GM11168 (cell line): ENCODE results near the gene ITIH5.
"Not testable (repeated sequence)": the region's sequence is repeated elsewhere in the genome, so short reads cannot be mapped to it uniquely, and the experiment has no call there.

Source experiments
- in situ Hi-C: fragments of 300-500 bp; cut with MboI; formaldehyde crosslinking; loops from one replicate; pipeline ENCODE4 v1.12.0; 2022; ENCODE audit warnings: low sequenced_read_pairs; ENCODE audit not compliant: unreplicated experiment

ITIH5 gene

DNA sequence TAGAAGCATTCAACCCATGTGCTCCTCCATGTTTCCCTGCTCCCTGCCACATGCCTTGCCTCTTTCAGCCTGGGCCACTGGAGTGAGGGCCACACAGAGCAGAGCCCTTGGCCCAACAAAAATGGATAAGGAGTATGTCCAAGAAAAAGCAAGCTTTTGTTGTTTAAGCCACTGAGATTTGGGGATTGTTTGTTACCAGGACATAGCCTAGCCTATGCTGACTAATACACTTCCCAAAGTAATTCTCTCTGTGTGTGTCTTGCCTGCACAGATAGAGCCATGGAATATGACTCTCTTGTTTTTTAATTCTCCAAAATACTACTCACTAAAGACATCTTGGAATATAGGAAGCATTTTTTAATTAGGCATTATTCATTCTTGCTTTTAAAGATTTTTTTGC, 22.8 kb upstream of the ITIH5 start:
- in situ Hi-C loops: loop anchor here (10.0 kb wide), 1 partner anchor 165 kb away; no protein-coding TSS in a partner anchor

DNA sequence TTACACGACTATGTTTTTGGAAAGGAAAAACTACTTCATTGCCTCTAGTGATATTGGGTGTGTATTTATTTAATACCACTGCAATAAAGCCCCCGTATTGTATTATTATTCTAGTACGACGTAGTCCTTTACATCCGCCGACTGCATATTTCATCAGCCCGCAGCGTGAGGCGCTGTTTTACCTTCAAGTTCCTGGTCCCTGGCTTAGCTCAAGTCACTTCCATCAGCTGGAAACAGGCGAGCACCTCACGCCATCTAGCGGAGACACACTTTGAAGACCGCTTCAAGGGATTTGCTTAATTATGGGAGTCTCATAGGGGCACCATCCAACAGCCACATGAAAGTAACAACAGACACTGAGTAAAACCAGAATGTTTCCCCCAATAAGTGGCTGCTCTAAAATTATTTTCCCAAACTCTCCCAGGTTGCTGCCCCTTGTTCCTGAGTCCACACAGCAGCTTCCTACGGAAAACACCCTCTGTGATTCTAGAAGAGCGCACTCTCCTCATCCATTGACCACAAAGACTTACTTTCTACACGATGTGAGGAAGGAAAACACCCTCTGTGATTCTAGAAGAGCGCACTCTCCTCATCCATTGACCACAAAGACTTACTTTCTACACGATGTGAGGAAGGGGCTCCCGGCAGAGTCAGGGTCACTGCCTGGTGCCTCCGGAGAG, 20.6 kb upstream of the ITIH5 start:
- in situ Hi-C loops: loop anchor here (10.0 kb wide), 1 partner anchor 163 kb away; no protein-coding TSS in a partner anchor

DNA sequence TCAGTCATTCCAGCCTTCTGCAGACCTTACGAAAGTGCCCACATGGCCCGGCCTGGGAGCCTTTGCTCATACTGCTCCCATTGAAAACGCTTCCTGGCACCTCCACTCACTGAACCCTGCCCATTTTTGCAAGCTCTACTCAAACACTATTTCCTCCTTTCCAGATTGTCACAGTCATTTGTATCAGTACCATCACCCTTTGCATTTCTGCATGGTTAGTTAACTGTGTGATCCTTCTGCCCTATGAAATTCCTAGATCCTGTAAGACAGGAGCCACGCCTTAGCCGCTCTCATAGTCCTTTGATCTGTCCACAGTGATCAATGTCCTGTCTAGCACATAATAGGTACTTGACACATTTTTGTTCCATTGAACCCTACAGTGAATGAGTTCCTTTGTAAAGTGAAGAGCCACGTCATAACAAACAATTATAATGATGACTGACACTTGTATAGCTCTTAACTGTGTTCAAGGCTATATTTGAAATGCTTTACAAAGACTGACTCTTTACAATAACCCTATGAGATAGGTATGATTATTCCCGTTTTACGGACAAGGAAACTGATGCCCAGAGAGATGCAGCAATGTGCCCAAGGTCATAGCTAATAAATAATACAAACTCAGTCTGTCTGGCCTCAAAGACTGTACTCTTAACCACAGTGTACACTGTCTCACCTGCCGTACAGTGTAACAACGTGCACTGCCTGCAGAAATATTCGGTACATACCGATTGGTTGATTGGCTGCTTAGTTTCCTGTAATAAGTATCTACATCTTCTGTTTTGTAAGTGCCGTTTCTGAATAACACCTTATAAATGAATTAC, 19.8 kb upstream of the ITIH5 start:
- in situ Hi-C loops: loop anchor here (10.0 kb wide), 1 partner anchor 162 kb away; no protein-coding TSS in a partner anchor

DNA sequence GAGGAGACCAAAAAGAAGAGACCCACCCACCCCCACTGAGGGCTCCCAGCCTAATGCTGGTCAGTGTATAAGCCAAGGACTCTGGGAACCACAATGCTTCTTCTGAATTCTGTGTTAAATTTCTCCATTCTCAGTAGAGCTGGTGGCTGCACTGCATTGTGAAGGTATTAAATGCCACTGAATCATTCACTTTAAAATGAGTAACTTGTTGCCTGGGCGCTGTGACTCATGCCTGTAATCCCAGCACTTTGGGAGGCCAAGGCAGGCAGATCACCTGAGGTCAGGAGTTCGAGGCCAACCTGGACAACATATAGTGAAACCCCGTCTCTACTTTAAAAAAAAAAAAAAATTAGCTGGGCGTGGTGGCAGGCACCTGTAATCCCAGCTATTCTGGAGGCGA, 13.3 kb upstream of the ITIH5 start:
- in situ Hi-C loops: loop anchor here (10.0 kb wide), 1 partner anchor 155 kb away; no protein-coding TSS in a partner anchor

DNA sequence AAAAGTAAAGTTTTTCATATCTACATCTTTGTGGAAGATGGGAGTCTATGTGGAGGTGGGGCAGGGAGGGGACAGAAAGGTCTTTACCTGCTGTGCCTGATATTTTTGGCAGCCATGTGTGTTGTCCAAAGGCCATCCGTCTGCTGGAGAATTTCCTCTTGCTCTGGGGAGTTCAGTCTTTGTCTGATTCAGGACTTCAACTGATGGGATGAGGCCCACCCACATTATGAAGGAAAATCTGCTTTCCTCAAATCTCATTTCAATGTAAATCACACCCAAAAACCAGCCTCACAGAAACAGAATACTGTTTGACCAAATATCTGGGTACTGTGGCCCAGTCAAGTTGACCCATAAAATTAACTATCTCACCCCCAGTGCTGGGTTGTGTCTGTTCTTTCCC, 12.5 kb upstream of the ITIH5 start:
- in situ Hi-C loops: no loop called here

DNA sequence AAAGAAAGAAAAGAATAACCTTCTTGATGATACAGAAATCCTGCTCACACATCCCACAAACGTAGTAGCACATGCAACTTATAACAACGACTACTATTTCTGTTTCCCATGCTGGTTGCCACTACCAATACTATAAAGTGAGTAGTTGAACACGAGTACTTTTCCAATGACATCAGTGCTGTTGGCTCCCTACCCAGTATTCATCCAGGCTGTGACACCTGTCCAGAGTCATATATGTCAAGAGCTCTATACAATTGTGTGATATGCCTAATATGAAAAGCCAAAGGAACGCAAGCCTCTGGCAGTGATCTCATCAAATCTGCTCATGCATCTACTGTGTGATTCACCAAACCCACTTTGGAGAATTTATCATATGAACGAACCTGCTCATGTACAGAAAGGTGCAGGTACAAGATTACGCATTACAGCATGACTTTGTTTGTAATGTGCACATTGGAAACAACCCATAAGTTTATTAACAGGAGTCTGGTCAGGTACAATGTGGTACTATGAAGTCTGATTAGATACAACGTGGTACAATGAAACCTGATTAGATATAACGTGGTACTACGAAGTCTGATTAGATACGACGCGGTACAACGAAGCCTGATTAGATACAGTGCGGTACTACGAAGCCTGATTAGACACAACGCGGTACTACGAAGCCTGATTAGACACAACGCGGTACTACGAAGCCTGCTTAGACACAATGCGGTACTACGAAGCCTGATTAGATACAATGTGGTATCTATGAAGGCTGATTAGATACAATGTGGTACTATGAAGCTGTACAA, 5.8 kb upstream of the ITIH5 start:
- in situ Hi-C loops: no loop called here

DNA sequence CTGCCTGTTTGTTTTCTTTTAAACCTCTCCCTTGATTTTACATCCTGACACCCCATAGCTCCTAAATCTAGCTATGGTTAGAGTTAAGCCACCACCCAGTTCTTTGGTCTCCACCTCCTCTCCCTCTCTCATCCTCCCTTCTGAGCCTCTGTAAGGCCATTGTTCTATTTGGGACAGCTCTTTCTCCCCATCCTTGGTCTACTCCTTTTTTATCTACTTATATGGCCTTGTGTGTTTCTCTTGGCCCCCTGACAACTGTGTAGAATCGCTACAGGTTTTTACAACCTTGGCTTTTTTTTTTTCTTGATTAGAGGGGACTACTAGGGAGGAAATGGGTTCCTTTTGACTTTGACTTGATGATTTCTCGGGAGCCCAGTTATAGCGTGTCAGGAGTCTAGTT, 3.4 kb upstream of the ITIH5 start:
- in situ Hi-C loops: no loop called here

DNA sequence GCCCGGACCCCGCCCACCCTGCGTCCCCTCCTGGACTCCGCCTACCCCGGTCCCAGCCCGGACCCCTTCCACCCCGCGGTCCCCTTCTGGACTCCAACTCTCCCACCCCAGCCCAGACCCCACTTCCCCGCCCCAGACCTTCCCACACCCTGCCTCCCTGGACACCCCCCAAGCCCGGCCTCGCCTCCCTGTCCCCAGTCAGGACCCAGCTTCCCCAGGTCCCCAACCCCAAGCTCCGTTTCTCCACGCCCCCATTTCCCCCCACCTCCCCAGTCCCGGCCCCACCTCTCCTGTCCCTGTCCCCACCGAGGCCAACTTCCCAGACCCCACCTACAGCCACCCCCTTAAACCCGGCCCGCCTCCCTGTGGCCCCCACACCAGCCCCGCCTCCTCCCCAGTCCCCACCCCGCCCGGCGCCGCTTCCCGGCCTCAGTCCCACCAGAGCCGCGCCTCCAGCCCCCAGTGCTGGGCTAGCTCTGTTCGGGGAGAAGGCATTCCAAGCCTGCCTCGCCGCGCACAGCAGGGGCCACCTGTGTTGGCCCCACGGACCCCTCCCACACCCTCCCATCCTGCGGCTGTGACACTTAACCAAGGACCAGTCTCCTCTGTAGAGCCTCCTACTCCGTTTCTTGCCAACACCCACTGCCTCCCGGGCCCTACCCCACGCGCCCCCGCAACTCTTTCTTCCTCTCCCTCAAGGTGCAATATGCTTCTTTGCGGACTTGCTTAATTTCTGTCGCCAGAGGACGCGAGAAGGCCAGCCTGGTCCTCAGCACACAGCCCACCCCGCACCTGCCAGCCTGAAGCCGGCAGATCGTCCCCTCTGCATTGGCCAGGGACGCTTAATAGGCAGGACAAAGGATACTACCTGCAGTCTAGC, 736 bp upstream of the ITIH5 start:
- in situ Hi-C loops: no loop called here

DNA sequence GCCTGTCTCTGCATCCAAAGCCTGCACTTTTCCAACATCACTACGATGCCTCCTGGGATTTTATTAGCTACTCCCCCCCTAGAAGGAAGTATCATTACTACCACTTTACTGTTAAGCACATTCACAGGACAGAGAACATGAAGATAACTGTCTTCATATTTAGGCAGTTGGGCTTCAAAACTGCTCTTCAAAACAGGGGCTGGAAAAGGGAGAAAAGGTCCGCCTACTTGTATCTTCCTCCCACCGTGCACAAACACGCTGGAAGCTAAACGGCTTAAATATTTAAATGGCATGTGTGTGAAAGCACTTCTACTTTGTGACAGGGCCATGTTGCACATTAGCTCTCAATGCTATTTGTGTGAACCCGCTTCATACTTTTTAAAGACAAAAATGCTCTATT, 999 bp downstream of the ITIH5 start:
- in situ Hi-C loops: no loop called here

DNA sequence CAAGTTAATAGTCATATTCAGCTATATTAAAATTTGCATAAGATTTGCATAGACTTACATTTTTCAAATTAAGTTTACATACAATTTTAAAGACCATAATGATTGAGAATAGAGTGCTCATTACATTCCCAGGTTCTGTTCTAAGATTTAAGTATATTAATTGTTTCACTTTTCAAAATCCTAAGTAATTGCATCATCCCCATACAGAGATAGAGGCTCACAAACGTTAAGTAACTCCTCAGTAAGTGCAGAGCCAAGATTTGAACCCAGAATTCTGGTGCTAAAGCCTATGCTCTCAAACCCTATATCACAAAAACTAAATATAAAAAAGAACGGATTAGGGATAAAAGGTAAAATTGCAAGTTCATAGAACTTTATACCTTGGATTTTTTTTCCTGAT, 2.1 kb downstream of the ITIH5 start:
- in situ Hi-C loops: no loop called here

DNA sequence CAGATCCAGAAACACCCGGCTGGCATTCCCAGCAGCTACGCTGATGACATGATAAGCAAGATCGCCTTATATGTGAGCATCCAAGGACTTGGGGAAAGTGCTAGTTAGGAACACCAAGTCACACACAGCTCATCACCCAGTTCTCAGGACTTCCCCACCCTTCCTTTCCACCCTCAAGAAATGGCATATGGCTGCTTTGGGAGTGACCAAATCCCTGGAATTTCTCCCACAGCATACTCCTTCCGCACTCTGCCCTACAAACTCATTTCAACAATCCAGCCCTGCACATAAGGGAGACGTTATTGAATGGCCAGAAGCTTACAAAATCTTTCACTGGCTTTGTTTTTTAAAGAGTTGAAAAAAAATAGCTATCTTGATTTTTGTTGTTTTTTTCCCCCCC, 4.2 kb downstream of the ITIH5 start:
- in situ Hi-C loops: no loop called here

DNA sequence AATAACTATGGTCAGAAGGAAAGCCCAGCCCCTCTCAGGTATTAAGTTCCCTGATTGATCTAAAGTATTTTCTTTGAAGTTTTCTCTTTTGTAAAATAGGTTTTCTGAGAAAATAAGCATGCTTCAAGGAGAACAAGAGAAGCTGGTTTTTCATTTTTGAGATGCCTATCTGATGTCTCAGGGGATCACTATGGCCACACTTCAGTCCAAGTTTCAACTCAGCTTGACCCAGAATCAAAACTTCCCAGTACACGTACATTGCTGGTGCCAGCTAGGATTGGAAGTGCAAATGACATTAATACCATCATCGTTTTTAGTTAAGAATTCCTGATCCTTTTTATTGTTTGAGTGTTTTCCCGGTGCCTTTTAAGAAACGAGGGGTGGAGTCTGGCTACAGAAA, 7.2 kb downstream of the ITIH5 start:
- in situ Hi-C loops: no loop called here

DNA sequence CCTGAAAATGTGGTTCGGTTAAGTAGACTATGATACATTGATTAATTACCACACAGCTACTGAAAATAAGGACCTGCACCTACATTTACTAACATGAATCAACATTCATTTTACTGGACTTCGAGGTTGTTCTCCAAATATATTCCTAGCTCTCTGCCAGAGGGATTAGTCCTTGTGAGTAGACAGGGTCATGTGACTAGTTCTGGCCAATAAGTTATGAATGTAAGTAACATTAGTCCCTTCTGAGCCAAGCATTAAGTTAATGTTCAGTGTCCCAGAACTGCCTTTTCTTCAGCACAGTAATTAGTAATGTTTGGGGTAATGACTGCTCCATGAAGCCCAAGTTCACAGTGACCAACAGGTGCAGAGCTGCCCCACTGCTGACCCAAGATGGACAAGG, 9.2 kb downstream of the ITIH5 start:
- in situ Hi-C loops: no loop called here

DNA sequence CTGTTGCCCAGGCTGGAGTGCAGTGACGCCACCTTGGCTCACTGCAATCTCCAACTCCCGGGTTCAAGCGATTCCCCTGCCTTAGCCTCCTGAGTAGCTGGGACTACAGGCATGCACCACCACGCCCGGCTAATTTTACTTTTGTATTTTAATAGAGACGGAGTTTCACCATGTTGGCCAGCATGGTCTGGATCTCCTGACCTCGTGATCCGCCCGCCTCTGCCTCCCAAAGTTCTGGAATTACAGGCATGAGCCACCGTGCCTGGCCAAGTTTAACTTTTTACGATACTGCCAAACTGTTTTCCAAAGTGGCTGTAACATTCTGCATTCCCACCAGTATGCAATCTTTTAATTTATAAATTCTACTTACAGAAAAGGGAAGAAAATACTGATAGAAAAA, 9.7 kb downstream of the ITIH5 start:
- in situ Hi-C loops: not testable (repeated sequence)

DNA sequence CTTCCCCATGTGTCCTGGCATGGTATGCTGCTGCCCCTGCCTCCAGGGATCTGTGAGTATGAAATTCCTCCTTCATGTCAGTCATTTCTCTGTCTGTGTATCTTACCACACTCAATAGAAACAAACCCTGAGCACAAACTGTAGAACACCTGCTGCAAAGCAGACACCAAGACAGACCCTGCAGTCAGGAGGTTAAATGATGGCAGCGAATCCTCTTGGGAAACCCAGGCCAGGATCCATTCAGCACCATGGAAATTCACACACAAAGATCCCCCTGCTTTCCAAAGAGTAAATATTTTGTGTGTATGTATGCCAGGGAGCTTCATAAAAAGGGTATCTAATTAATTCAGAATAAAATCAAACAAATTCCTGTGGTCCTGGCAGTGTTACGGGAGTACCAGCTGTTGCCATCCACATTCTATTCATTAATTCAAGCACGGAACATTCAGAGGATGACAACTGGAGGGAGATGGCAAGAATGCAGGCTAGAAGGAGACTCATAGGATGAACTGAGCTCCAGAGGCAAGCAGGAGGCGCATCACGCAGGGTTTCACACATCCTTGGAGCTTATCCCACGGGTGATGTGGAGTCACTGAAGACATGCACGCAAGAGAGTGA, 14.8 kb downstream of the ITIH5 start:
- in situ Hi-C loops: no loop called here

DNA sequence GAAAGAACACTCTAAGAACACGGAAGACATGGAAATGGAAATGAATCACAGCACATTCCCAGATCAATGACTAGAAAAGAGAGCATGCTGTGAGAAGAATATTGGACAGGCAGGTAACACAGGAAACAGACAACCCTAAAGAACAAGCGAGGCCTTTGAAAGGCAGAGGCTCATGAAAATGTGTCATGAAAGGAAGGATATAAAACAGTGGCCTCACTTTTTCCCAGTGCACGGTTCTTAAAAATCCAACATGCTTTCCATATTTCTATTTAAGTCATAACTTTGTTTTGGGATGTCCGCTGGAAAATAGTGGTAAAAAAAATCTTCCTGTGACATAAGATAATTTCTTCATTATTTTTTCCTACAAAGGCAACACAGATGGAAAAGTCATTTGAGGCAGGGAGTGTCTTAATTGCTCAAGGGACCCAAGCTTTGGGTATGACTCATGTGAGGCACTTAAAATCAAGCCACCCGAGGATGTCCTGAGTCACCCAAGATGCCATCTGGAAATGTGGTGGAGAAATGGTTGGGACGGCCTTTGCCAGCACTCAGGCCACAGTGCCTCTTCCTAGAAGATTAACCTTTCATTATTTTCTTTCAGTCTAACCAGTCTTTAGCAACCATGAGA, 17.0 kb downstream of the ITIH5 start:
- in situ Hi-C loops: no loop called here

DNA sequence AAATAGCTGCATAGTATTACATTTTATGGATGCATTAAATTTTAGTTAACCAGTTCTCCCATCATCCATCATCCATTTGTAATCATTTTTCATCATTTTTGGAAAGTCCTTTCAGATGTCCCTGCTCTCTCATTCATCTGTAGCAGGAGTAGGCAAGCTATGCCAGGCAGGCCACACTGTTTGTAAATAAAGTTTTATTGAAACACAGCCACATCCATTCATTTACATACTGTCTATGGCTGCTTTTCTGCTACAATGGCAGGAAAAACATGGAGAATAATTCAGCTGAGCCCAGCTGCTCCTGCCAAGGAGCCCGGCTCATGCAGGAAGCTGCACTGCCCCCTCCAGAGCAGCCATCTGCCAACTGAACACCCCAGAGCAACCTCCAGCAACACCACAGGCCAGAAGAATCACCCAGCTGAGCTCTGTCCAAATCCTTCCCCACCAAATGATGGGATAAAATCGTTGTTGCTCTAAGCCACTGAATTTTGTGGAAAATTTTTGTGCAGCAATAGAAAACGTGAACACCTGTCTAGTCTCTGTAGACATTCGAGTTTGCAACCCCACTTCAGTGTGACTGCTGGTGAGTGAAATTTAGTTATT, 19.6 kb downstream of the ITIH5 start:
- in situ Hi-C loops: no loop called here

DNA sequence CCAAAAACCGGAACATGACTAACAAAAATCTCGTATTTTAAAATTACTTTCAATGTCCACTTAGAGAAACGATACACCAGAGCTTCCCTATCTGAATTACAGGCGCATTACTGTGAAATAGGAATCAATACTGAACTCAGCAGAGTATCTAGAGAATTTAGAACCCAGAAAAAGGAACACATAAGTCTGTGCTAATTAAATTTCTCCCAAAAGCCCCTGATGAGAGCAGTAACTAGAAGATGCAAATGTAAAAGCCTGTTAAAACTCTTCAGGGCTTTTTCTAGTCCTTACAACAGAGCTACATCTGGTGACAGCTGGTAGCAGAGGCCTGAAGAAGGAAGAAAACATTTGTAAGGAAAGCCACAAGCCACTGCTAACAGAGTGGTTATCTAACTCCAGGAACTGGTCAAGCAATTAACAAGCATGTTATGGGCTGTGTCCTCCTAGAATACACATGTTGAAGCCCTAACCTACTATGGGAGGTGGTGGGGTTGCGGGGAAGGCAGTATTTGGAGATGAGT, 24.2 kb downstream of the ITIH5 start:
- in situ Hi-C loops: no loop called here
